Activated CD4-positive, alpha-beta T cell treated with anti-CD3 and anti-CD28 coated beads for 4 hours (primary cell): ENCODE data around the gene LHFPL3.

Source experiments
- DNase-seq, 2 donors: peaks; one replicate each; pipeline ENCODE4 v3.0.0-alpha.2; 2020

Gene LHFPL3

GRCh38 chr7:104371216-104371979 is 43.0 kb downstream of the LHFPL3 start:
- DNase-seq, result no peak

GRCh38 chr7:104371980-104372357 is 43.6 kb downstream of the LHFPL3 start:
- DNase-seq, result no peak

GRCh38 chr7:104382616-104383015 is 54.2 kb downstream of the LHFPL3 start:
- no peak for DNase-seq

GRCh38 chr7:104386943-104387342 is 58.5 kb downstream of the LHFPL3 start:
- no peak for DNase-seq

- no peak for DNase-seq
These were observed 59.8 kb downstream of the LHFPL3 start for GRCh38 chr7:104388222-104388621.

GRCh38 chr7:104395162-104395561 is 66.8 kb downstream of the LHFPL3 start:
- no peak for DNase-seq

- DNase-seq, result no peak
These were observed 69.0 kb downstream of the LHFPL3 start for GRCh38 chr7:104397442-104397841.

- DNase-seq, result no peak
These were observed 80.0 kb downstream of the LHFPL3 start for GRCh38 chr7:104408371-104408770.

- DNase-seq, result no peak
These were observed 82.3 kb downstream of the LHFPL3 start for GRCh38 chr7:104410742-104411141.

GRCh38 chr7:104412911-104413310 is 84.5 kb downstream of the LHFPL3 start:
- no peak for DNase-seq

GRCh38 chr7:104414216-104414615 is 85.8 kb downstream of the LHFPL3 start:
- DNase-seq, result no peak

- DNase-seq, result no peak
These were observed 87.3 kb downstream of the LHFPL3 start for GRCh38 chr7:104415700-104416099.

- no peak for DNase-seq
These were observed 88.5 kb downstream of the LHFPL3 start for GRCh38 chr7:104416866-104417393.

GRCh38 chr7:104431930-104432329 is 103.5 kb downstream of the LHFPL3 start:
- no peak for DNase-seq

GRCh38 chr7:104434129-104434528 is 105.7 kb downstream of the LHFPL3 start:
- no peak for DNase-seq

GRCh38 chr7:104442481-104442880 is 114.1 kb downstream of the LHFPL3 start:
- no peak for DNase-seq

- DNase-seq, result no peak
These were observed 115.6 kb downstream of the LHFPL3 start for GRCh38 chr7:104444017-104444416.

- no peak for DNase-seq
These were observed 117.0 kb downstream of the LHFPL3 start for GRCh38 chr7:104445393-104445792.

- DNase-seq, result no peak
These were observed 122.5 kb downstream of the LHFPL3 start for GRCh38 chr7:104450861-104451260.

- no peak for DNase-seq
These were observed 124.8 kb downstream of the LHFPL3 start for GRCh38 chr7:104453190-104453589.

GRCh38 chr7:104458875-104459274 is 130.5 kb downstream of the LHFPL3 start:
- no peak for DNase-seq

- DNase-seq, result no peak
These were observed 140.9 kb downstream of the LHFPL3 start for GRCh38 chr7:104469166-104469820.

GRCh38 chr7:104480529-104480928 is 152.1 kb downstream of the LHFPL3 start:
- DNase-seq, result no peak

- no peak for DNase-seq
These were observed 154.1 kb downstream of the LHFPL3 start for GRCh38 chr7:104482362-104483037.
